ENCODE measurements around the gene CACNG8.

DNA sequence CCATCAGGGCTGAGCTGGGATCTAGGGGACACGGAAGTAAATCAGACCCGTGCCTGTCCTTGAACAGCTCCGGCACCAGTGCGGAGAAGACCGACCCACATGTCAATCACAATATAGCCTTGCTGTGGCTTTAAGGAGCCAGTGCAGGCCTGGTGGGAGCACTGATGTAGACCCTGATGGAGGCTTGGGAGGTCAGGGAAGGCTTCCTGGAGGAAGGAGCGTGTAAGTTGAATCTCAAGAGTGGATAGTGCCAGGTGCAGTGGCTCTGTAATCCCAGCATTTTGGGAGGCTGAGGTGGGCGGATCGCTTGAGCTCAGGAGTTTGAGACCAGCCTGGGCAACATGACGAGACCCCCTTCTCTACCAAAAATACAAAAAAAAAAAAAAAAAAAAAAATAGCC lies 10.8 kb upstream of the CACNG8 start:
- TF ChIP-seq POLR2A (IDR thresholded peaks at IDR 0.05), result no peak
- TF ChIP-seq, protein P1, sequence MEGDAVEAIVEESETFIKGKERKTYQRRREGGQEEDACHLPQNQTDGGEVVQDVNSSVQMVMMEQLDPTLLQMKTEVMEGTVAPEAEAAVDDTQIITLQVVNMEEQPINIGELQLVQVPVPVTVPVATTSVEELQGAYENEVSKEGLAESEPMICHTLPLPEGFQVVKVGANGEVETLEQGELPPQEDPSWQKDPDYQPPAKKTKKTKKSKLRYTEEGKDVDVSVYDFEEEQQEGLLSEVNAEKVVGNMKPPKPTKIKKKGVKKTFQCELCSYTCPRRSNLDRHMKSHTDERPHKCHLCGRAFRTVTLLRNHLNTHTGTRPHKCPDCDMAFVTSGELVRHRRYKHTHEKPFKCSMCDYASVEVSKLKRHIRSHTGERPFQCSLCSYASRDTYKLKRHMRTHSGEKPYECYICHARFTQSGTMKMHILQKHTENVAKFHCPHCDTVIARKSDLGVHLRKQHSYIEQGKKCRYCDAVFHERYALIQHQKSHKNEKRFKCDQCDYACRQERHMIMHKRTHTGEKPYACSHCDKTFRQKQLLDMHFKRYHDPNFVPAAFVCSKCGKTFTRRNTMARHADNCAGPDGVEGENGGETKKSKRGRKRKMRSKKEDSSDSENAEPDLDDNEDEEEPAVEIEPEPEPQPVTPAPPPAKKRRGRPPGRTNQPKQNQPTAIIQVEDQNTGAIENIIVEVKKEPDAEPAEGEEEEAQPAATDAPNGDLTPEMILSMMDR (IDR thresholded peaks at IDR 0.05), result no peak
- no peak for TF ChIP-seq EP300 (IDR thresholded peaks at IDR 0.05)

Measured in gastroesophageal sphincter (tissue), 3 donors.